ENCODE data around the gene GRIK4. TPM values are rescaled to one million over a fixed set of nuclear protein-coding genes. Genes with fewer than 3 reads are reported as not detected.

The GRIK4 gene
- total RNA-seq, 1 experiment from 2014 or later = not detected

DNA sequence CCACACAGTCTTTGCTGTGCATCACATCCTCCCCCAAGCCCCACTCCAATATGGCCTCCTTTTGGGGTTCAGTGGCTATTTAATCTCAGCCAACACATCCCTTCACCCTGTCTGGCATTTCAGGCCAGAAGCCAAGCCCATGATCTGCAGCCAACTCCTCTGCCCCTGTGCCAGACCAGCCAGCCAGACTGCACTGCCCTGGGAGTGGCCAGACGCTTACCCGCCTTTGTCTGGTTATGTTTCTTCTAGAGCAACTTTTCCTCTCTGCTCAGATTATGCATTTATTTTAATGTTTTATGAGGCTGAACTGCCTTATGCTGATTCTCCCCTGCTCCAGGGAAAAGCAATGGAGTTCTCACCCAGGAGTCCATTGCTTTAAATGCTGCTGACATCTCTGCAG is 305.6 kb downstream of the GRIK4 start:
- TF ChIP-seq, protein P1, sequence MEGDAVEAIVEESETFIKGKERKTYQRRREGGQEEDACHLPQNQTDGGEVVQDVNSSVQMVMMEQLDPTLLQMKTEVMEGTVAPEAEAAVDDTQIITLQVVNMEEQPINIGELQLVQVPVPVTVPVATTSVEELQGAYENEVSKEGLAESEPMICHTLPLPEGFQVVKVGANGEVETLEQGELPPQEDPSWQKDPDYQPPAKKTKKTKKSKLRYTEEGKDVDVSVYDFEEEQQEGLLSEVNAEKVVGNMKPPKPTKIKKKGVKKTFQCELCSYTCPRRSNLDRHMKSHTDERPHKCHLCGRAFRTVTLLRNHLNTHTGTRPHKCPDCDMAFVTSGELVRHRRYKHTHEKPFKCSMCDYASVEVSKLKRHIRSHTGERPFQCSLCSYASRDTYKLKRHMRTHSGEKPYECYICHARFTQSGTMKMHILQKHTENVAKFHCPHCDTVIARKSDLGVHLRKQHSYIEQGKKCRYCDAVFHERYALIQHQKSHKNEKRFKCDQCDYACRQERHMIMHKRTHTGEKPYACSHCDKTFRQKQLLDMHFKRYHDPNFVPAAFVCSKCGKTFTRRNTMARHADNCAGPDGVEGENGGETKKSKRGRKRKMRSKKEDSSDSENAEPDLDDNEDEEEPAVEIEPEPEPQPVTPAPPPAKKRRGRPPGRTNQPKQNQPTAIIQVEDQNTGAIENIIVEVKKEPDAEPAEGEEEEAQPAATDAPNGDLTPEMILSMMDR (IDR thresholded peaks at IDR 0.05; ENCODE audit: unreplicated experiment) = no peak
- Mint-ChIP-seq H3K9me3 (ENCODE audit: unreplicated experiment) (no peaks in the 10 kb centered on the region), H3K4me3 (ENCODE audit: unreplicated experiment) (no peak overlapping the region), H3K36me3 (ENCODE audit: insufficient read depth, unreplicated experiment) (no peaks in the 10 kb centered on the region), H3K27ac (ENCODE audit: low read depth, unreplicated experiment) (no peak overlapping the region), H3K27me3 (ENCODE audit: insufficient read depth, unreplicated experiment) (peaks cover 95% of the 10 kb centered on the region), H3K4me1 (ENCODE audit: insufficient read depth, unreplicated experiment) (peaks cover 8% of the 10 kb centered on the region)
- ChIA-PET CTCF (no interaction called here), POLR2A (no interaction called here)
- intact Hi-C loops (cut with micrococcal nuclease) = no loop called here
- no TSS peak for BruUV-seq (replicated peaks)
- no peak for DNase-seq (ENCODE audit: unreplicated experiment)

DNA sequence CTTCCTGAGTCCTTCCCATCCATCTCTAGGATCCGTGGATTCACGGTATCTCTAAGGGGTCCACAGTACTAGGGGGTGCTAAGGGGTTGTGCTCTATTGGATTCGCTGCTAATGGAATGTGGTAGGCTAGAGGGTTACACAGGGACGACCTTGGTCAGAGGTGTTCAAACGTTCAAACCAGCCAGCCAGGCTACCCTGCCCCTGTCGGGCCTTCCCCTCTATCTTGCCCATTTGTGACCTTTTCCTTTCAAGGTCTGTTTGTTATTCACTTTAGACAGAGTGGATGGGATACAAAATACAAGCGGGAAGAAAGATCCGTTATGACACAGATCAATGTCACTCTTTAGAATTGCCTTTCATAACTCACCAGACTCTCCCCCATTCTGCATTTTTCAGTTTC is 306.5 kb downstream of the GRIK4 start:
- POLR2A ChIA-PET = no interaction called here
- BruUV-seq (replicated peaks) = no TSS peak

GRCh38 chr11:120819003-120819402 is 307.5 kb downstream of the GRIK4 start:
- Mint-ChIP-seq H3K27me3 (ENCODE audit: insufficient read depth, unreplicated experiment) (peaks cover 78% of the 10 kb centered on the region), H3K4me3 (ENCODE audit: unreplicated experiment) (no peak overlapping the region), H3K9me3 (ENCODE audit: unreplicated experiment) (no peaks in the 10 kb centered on the region), H3K36me3 (ENCODE audit: insufficient read depth, unreplicated experiment) (no peaks in the 10 kb centered on the region), H3K27ac (ENCODE audit: low read depth, unreplicated experiment) (no peak overlapping the region), H3K4me1 (ENCODE audit: insufficient read depth, unreplicated experiment) (peaks cover 8% of the 10 kb centered on the region)
- TF ChIP-seq, protein P1 (IDR thresholded peaks at IDR 0.05; ENCODE audit: unreplicated experiment) = no peak
- peak; percentile 30 for DNase-seq (ENCODE audit: unreplicated experiment)
- CTCF ChIA-PET = interaction anchor here (0.5 to 0.9 kb wide), 2 partner anchors 308 to 330 kb away, joined by 3 read pairs; no protein-coding TSS in a partner anchor
- no TSS peak for BruUV-seq (replicated peaks)
- POLR2A ChIA-PET = no interaction called here
- intact Hi-C loops (cut with micrococcal nuclease) = no loop called here

More for the DNA sequence above, 306.5 kb downstream of the GRIK4 start:
- Mint-ChIP-seq H3K27ac (ENCODE audit: low read depth, unreplicated experiment) (no peak overlapping the region), H3K36me3 (ENCODE audit: insufficient read depth, unreplicated experiment) (no peaks in the 10 kb centered on the region), H3K9me3 (ENCODE audit: unreplicated experiment) (no peaks in the 10 kb centered on the region), H3K27me3 (ENCODE audit: insufficient read depth, unreplicated experiment) (peaks cover 86% of the 10 kb centered on the region), H3K4me3 (ENCODE audit: unreplicated experiment) (no peak overlapping the region), H3K4me1 (ENCODE audit: insufficient read depth, unreplicated experiment) (peaks cover 8% of the 10 kb centered on the region)
- intact Hi-C loops (cut with micrococcal nuclease) = no loop called here
- CTCF ChIA-PET = no interaction called here
- no peak for DNase-seq (ENCODE audit: unreplicated experiment)
- TF ChIP-seq, protein P1 (IDR thresholded peaks at IDR 0.05; ENCODE audit: unreplicated experiment) = no peak

DNA sequence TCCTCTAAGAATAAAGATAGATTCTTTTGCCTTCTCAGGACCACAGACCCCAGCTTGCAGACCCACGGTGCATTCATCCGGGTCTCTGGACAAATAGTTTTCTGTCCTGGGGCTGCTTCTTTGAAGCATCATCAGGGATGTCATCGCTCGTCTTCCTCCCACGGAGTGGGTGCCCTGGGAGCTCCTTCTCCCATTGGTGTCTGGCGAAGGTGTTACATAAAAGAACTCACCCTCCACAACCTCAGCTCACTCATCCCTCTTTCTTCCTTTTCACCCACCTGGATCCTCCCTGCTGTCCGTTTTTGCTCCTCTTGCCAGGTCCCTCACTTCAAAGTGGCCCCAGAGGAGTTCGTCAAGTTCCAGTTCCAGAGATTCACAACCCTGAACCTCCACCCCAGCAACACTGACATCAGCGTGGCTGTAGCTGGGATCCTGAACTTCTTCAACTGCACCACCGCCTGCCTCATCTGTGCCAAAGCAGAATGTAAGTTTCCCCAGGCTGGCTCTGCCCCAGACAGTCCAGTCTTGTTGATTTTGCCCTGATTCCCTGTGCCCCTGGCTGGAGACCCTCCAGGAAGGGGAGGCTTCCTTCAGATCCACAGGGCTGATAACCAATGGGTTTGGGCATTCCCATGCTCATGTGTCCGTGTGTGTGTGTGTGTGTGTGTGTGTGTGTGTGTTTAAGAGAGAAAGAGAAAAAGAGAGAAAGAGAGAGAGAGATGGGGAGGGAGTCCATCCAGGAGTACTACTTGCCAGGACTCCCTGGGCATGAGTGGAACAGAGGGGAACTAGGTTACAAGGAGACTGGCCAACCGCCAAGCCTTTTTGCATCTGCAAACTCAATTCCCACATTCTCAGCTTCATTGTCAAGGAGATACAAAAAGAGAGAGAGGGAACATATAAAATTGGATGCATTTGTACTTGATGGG is 308.2 kb downstream of the GRIK4 start:
- BruUV-seq (replicated peaks) = no TSS peak
- intact Hi-C loops (cut with micrococcal nuclease) = no loop called here
- no peak for DNase-seq (ENCODE audit: unreplicated experiment)
- peaks cover 8% of the 10 kb centered on the region for H3K4me1 Mint-ChIP-seq (ENCODE audit: insufficient read depth, unreplicated experiment)
- no peaks in the 10 kb centered on the region for H3K36me3 Mint-ChIP-seq (ENCODE audit: insufficient read depth, unreplicated experiment)
- no peak overlapping the region for H3K4me3 Mint-ChIP-seq (ENCODE audit: unreplicated experiment)
- H3K9me3 Mint-ChIP-seq (ENCODE audit: unreplicated experiment) = no peaks in the 10 kb centered on the region
- POLR2A ChIA-PET = no interaction called here
- TF ChIP-seq, protein P1 (IDR thresholded peaks at IDR 0.05; ENCODE audit: unreplicated experiment) = no peak
- CTCF ChIA-PET = interaction anchor here (0.9 kb wide), 1 partner anchor 309 kb away, joined by 3 read pairs; no protein-coding TSS in a partner anchor
- peaks cover 71% of the 10 kb centered on the region for H3K27me3 Mint-ChIP-seq (ENCODE audit: insufficient read depth, unreplicated experiment)
- H3K27ac Mint-ChIP-seq (ENCODE audit: low read depth, unreplicated experiment) = no peak overlapping the region

Data from MCF 10A (cell line).